NCI-H2081 (cell line): ENCODE data around the gene FOXJ3.

Experiments
- DNase-seq, 2 experiments: peaks; one replicate each; lab custom pipeline; 2025; lab: John Stamatoyannopoulos, UW

The FOXJ3 gene

DNA sequence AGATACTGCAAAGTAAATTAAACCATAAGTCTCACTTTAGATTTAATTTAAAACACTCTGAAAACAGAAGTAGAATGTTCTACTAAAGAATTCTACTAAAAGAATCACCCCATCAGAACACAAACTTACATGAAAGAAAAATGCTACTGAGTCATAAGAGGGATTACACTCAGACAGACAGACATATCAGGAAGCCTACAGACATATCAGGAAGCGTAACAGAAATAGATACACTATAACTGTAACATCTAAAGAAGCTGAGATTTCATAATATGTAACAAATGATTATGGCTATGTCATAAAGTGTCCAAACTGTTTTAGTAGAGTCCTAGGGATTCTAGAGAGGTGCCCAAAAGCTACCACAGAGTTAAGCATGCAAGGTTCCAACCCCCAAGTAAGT is 23.9 kb downstream of the FOXJ3 start:
- DNase-seq = no peak

DNA sequence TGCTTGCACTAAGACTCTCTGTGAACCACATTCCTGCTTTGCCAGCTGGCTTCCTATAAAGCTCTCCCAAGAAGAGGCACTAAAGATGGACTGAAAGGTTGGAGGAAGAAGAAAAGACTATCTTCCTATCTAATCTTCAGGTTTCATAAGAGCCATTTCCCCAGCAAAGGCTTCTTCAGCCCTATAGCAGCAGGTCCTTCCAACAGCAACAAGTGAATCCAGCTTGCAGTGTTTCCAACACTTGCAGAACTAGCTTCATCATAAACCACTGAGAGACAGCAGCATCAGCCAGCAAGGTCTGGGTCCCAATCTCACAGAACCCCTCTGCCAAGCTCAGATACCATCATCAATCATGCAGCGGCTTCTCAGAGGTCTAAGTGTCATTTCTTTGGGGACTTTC is 28.1 kb downstream of the FOXJ3 start:
- no peak for DNase-seq

DNA sequence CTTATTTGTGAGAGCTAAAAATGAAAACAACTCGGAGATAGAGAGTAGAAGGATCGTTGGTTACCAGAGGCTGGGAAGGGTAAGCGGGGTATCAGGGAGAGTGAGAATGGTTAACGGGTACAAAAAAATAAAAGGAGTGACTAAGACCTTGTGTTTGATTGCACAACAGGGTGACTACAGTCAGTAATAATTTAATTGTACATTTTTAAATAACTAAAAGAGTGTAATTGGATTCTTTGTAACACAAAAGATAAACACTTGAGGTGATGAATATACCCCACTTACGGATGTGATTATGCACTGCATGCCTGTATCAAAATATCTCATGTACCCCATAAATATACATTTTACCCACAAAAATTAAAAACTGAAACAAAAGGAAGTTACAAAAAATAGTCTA is 29.4 kb downstream of the FOXJ3 start:
- DNase-seq = no peak

DNA sequence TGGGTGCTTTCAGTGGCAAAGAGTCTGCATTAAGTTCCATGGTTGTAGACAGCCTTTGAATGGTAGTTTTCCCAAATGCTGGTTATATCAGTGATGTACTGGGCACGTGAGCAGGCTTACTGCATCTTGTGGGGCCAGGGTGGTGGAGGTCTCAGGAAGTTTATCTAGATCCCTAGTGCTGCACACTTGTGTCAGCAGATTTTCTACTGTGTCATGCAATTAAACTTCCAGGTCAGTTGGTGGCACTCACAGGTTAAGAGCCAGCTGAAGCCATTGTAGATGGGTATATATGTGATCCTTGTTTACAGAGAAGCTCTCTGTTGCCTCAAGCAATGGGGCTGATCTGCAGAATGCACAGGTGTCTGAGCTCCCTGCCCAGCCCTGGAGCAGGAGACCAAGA is 33.0 kb downstream of the FOXJ3 start:
- no peak for DNase-seq

DNA sequence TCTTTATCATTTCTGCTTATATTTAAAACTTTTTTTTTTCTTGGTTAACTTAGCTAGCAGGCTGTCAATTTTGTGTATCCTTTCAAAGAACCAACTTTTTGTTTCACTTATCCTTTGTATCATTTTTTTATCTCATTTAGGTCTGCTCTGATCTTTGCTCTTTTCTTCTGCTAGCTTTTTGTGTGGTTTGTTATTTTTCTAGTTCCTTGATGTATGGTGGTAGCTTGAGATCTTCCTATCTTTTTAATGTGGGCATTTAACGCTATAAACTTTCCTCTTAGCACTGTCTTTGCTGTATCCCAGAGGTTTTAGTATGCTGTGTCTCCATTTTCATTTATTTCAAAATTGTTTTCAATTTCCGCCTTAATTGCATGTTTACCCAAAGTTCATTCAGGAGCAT is 36.5 kb downstream of the FOXJ3 start:
- no peak for DNase-seq

DNA sequence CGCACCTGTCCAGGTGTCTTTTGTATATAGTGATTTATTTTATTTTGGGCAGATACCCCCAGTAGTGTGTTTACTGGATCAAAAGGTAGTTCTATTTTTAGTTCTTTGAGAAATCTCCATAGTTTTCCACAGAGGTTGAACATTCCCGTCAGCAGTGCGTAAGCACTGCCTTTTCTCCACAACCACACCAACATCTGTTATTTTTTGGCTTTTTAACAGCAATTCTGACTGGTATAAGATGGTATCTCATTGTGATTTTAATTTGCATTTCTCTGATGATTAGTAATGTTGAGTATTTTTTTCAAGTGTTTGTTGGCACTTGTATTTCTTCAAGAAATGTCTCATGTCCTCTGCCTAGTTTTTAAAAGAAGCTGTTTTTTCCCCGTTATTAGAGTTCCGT is 39.2 kb downstream of the FOXJ3 start:
- DNase-seq = no peak

DNA sequence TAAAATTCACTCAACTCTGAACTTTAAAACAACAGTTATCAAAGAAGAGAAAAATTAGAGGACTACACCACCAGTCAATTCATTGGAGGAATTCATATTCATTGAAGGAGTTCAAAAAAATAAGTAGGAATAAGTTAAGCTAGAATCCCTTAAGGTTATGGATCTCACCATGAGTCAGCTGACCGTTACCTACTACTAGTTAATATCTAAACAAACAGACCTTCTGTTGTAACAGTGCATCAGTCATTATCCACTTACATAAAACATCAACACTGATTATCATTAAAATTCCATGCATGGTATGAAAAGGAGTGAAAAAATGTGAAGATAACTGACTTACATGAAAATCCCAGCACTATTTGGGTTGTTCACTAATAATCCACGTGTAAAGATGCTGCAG is 44.9 kb downstream of the FOXJ3 start:
- DNase-seq = no peak

DNA sequence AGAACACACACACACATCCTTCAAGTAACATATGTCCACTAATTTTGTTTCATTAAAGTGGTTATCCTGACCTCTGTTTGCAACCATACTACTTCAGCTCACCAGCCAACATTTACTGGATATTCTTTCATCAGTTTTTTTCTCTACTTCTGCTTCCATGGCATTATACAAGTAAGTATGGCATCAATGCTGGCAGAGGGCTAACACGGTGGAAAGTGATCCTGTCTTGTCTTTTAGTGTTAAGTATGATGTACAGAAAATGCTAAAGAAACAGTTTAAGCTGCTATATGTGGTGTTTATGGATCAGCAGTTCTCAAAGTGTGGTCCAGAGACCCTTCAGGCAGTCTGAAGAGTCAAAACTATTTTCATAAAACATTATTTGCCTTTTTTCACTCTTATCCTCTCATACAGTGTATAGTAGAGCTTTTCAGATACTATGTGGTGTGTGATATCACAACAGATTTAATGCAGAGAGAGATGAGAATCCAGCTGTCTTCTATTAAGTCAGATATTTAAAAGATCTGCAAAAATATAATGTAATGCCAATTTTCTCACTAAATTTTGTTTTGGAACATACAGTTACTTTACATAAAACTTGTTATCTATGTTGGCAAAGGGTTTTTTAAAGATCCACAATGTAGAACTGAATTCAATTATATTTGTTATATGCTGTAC is 46.6 kb downstream of the FOXJ3 start:
- no peak for DNase-seq

DNA sequence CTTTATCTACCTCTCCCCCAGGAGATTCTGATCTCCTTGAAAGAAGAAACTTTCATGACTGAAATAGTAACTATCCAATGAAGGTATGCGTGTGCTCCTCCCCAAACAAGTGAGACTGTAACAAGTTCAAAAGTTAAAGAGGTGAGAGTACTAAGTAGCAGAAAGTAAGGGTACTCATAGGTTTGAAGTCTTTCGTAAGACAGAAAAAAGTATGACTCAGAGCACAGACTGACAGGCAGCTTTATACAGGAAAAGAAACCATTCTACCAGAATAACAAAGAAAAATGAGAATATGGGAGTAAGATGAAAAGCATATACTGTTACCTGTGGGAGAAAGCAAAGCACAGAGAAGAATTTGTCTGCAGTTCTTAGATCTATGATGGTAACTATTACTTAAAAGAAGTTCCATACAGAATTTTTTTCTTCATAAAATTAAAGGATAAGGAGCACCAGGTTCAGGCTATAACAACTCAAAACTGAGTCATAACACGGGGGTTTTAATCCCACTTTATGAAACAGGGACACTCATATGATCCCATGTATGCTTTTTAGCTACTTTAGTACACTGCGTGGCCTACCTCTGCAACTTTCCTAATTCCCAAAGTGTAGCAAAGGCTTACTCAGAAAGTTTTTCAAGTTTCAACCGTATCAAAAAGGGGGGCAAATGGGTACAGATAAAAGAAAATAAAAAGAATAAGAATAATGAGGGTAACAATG is 52.0 kb downstream of the FOXJ3 start:
- DNase-seq = no peak

DNA sequence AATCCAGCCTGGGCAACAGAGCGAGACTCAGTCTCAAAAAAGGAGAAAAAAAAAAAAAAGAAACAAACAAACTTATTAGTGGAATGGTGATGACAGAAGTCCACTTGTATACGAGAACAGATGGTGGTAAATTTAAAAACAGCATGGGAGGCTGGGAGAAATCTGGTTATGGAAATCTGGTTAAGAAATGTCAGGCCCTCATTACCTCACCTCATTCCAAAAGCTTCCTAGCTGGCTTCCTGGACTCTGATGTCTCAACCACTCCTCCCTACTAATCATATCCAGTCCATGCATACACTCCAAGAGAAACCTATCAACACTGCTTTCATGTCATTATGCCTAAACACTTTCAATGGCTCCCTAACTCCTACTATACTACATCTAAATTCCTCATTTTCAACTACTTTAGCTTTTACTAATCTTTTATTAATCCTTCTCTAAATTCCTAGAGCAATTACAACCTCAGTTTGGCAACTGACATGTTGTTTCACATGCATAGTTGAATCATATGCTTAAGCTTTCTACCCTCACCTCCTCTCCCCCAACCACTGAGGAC is 52.9 kb downstream of the FOXJ3 start:
- no peak for DNase-seq

DNA sequence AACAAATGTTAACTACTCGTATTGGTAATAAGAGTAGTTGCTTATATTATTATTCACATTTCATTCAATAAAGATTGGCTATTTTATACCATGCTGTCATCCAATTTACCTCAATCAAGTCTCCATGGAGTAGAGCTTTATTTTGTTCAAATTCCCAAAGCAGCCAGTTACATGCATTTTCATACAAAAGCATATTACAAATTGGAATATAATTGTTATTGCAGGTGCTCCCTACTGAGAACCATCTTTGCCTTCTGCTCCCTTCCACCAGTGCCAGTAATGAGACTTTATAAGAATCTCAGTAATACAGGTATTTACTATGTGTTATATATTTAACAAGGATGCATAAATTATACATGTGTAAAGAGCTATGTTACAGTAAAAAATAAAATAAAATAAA is 54.2 kb downstream of the FOXJ3 start:
- DNase-seq = no peak

DNA sequence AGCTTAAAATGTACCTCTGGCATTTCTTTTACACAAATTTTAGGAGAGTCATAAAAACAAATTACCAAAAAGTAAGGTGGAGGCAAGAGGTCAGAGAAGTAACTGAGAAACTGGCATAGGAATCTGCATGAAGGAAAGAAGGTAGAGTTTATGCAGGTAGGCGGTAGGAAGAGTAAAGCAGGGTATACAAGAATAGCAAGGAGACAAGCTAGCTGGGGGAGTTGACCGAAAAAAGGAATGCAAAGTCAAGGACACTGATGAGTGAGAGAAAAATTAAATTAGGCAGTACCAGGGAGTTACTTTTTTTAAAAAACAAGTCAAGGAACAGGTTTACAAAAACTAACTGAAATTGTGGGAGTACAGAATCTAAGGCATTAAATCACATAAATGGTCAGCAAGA is 56.0 kb downstream of the FOXJ3 start:
- no peak for DNase-seq

DNA sequence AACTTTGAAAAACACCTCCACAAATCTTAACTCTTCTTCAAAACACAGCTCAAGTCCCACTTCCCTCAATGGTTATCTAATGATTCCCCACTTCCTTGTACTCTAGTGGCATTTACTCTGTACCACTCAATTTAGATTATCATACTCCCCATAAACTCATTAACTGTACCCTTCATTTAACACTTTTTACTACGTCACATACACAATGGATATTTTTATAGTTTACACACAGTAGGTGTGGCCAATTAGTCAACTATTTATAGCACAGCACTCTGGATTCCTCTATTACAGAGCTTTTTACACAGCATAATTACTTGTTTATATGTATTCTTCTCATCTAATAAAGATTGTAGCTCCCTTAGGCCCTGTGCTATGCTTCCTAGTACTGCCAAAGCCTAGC is 62.1 kb downstream of the FOXJ3 start:
- DNase-seq = no peak

DNA sequence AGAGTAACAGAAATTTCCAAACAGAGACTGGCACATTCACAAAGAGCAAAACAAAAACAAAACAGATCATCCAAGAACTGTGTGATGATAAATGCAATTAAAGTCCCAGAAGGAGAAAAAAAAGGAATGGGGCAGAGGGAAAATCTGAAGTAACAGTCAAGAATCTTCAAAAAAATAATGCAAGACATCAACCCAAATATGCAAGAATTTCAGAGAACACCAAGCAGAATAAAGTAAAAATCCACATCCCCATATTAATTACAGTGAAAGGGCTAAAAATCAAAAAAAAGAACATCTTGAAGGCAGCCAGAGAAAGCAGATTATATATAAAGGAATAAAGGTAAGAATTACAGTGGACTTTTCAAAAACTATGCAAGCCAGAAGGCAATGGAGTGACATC is 67.1 kb downstream of the FOXJ3 start:
- DNase-seq = no peak

DNA sequence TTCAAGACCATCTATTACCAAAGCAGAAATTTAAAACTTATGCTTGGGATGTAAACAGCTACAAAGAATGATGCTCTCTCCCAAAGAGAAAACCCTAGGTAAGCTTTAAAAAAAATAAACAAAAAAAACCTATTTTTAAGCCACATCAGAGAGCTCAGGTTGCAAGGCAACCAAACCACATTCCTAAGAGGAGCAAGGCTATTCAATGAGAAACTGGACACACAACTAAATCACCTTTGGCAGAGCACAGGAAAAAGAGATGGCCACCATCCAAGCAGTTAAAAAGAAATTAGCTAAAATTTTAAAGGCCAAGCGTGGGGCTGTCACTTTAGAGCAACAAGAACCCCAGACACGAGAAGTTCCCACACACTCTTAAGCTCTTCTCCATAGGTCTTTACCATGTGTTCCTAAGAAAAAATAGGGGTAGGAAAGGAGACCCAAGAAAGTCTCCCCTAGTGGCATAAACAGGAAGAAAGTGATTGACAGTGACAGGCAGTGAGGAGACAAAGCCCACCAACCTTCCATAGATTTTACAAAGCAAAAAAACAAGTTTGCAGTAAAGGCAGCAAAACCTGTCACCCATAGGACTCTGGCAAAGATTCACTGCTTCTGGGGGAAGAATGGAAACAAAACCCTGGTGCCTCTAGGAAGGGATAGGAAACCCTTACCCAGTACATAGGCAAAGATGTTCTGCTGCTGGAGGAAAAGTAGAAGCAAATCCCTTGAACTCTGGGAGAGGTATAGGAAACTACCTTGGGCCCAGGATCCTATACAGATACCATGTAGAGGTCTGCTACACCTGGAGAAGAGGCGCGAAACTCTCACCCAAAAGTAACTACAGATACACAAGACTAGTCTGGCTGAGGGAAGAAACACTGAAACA is 68.5 kb downstream of the FOXJ3 start:
- DNase-seq = peak in 1 of 2 experiments; percentile 32

DNA sequence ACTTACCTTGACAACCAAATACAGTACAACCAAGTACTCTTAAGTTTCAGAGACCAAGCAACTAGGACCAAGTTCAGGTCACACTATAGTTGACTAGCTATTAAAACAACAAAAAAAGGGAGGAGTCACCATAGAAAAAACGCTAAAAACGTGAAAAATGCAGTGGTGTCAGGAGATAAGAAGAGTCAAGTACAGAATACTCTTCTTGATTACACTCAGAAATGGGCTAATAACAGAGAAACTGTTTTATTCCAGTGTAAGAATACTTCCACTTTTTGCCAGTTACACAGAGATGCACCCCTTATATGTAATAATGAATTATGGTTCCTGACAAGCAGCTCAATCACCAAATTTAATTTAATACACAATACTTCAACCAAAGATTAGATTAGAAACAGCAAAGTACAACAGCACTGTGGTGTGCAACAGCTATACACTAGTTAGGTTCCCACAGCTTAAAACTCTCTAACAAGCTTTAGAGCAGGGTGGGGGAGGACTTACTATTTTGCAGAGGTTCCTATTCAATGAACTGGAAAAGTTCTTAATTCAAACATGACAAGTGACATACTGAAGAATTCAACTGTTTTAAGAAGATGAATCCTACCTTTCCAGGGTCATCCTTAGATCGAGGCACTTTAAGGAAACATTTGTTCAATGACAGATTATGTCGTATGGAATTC is 70.4 kb downstream of the FOXJ3 start:
- no peak for DNase-seq

DNA sequence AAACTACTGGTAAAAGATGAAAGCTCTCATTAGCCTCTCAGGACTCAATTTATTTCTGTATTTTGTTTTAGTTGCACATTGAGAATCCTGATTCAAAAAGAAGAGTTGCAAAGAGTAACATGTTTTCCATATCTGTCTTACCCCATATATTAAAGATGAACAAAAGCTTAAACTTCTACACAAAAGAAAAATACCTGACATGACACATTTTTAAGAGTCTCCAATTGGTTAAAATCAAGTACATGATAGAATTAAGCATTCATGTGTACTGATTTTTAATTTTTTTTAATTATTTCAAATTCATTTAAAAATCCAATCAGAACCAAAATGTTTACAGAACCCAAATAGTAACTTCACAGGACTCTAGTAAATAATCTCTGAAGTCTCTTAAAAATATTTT is 72.0 kb downstream of the FOXJ3 start:
- DNase-seq = no peak

DNA sequence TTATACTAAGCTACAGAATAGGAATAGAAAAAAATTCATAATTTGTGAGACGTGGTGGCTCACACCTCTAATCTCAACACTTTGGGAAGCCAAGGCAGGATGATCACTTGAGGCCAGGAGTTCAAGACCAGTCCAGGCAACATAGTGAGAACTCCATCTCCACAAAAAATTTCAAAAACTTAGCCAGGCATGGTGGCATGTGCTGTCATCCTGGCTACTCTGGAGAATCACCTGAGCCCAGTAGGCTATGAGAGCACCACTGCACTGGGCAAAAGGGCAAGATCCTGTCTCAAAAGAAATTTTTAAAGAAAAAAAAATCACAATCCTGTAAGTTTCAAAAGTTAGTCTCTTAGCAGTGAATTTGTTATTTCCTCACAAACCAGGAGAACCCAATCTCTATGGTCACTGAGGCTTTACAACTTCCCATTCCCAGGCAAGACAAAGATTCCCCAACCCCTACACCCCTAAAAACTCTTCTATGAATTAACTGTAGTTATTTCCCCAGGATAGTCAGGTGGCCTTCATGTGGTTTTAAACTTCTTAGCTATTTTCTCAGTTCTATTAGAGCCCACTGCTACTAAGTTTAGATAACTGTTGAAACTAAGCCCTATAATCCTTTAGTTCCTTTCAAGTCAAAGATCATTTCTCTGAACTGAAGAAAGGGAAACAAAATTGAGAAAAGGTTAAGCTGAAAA is 74.5 kb downstream of the FOXJ3 start:
- no peak for DNase-seq

DNA sequence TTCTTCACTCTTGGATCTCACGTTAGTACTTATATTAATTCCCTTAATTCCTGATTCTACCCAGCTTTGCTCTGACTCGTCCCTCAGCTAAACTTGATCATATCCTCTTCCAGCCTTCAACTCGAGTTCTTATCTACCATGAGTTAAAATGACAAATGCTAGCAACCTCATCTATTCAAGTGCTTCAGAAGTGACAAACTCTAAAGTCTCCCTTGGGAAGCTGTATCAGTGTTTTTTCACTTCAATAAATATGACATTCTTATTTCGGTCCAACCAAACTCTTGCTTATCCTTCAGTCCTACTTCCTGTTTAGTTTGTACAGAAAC is 75.3 kb downstream of the FOXJ3 start:
- no peak for DNase-seq

DNA sequence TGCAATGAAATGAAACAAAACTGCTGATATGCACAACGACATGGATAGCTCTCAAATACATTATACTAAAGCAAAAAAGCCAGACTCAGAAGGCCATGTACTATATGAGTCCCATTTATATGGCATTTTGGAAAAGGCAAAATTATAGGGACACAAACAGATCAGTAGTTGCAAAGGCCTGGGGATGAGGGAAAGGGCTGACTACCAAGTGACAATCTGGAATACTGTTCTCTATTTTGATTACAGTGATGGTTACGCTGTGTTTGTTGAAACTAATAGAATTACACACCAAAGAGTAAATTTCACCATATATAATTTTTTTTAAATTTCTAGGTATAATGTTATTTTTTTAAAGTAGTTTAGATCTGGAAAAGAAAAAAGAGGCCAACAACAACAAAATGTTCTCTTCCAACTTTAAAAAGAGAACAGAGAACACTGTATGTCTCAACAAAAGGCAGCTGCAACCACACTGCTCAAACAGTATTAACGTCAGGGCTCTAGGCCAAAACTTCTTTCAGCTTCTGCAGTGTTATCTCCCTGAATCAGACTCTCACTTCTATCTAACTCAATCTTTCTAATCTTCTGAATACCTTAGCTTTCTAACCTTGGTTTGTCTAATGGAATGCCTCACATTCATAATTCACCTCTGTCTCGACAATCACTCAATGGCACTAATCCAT is 75.8 kb downstream of the FOXJ3 start:
- peak in 1 of 2 experiments; percentile 46 for DNase-seq

DNA sequence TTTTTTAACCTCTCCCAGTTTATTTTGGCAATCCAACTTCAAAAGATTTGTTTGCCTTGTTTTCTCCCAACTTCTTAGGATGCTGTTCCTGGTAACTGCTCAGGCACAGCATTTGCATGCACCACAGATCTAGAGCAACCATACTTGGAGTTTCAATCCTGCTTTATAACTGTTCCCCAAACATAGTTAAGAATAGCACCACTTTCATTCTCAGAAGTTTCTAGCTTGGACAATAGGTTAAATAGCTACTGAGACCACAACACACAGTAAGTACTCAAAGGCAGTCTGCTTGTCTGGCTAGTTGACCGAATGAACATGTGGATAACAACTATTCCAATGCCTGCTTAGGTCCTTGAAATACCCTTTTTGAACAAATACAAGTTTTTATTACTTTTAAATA is 76.8 kb downstream of the FOXJ3 start:
- no peak for DNase-seq
